Endothelial cell of umbilical vein (primary cell): ENCODE measurements around the gene PDE4B. TPM values are rescaled to one million over a fixed set of nuclear protein-coding genes. Genes with fewer than 3 reads are reported as not detected.

Experiments used
- BruUV-seq: library from RNA; stranded (reverse); fragments of 400-500 nt; replicated peaks from 2 replicates; lab custom pipeline; 2021; lab: Mats Ljungman, UMichigan
- CTCF ChIA-PET: fragments of 300-600, 350-600 bp; sonication (Branson Sonifier 250); formaldehyde crosslinking; loops from one replicate; lab custom pipeline; 2021; ENCODE audit warnings: antibody characterized with exemption, inconsistent platforms; lab: Charles Lee
- POLR2A ChIA-PET: fragments of 300-600, 350-600 bp; sonication (Branson Sonifier 250); formaldehyde crosslinking; loops from one replicate; lab custom pipeline; 2021; ENCODE audit warnings: antibody characterized with exemption, inconsistent platforms; lab: Charles Lee
- DNase-seq: peaks from one replicate; pipeline ENCODE4 v3.0.0-alpha.2; 2011; ENCODE audit warnings: low read depth, low spot score
- FAIRE-seq: peaks from 2 replicates; lab custom pipeline; 2011; peaks lifted over from hg19 to GRCh38; lab: Jason Lieb, UNC
- H2AFZ ChIP-seq: 2 replicates; pipeline ENCODE4 v1.6.0; 2012; ENCODE audit warnings: low read depth, low read length, control low read depth, inconsistent platforms
- H3K27ac ChIP-seq: 2 replicates; pipeline ENCODE4 v1.5.1; 2011; ENCODE audit warnings: low read depth, mild to moderate bottlenecking, control low read depth, low read length, moderate library complexity; ENCODE audit not compliant: insufficient read depth
- H3K27me3 ChIP-seq, 2 experiments: 2 replicates each; pipeline versions ENCODE4 v1.6.0 to v1.6.1; 2011; ENCODE audit warnings: low read length in 2 of 2, mixed read lengths in 1 of 2; ENCODE audit not compliant: control insufficient read depth in 2 of 2, insufficient read depth in 2 of 2
- H3K36me3 ChIP-seq, 2 experiments: 2 replicates in 1 of 2; 3 replicates in 1 of 2; pipeline ENCODE4 v1.5.1; 2011; ENCODE audit warnings: low read length in 2 of 2, mild to moderate bottlenecking in 1 of 2, moderate library complexity in 1 of 2; ENCODE audit not compliant: control insufficient read depth in 2 of 2, insufficient read depth in 2 of 2; ENCODE audit errors: extremely low read depth in 1 of 2
- H3K4me1 ChIP-seq: 3 replicates; pipeline ENCODE4 v1.5.1; 2011; ENCODE audit warnings: mild to moderate bottlenecking, low read length; ENCODE audit not compliant: control insufficient read depth, insufficient read depth; ENCODE audit errors: extremely low read depth
- H3K4me2 ChIP-seq: 2 replicates; pipeline ENCODE4 v1.6.1; 2011; ENCODE audit warnings: low read length, control low read depth, mixed read lengths; ENCODE audit not compliant: insufficient read depth
- H3K4me3 ChIP-seq, 3 experiments: fragments of 200-600 bp in 1 of 3; sonication (generic), shearing (Covaris generic) in 1 of 3; replicated peaks in 1 of 3; 2 replicates each; pipeline ENCODE4 v1.5.1; 2011 to 2016; ENCODE audit warnings: control low read depth in 3 of 3, low read length in 3 of 3, mild to moderate bottlenecking in 2 of 3, inconsistent platforms in 1 of 3, low read depth in 1 of 3, moderate library complexity in 1 of 3; ENCODE audit not compliant: insufficient read depth in 1 of 3
- H3K79me2 ChIP-seq: 2 replicates; pipeline ENCODE4 v1.6.0; 2012; ENCODE audit warnings: low read length, inconsistent platforms; ENCODE audit not compliant: control insufficient read depth, insufficient read depth
- H3K9ac ChIP-seq: replicated peaks from 2 replicates; pipeline ENCODE3; 2011; ENCODE audit warnings: low read length, control low read depth; ENCODE audit not compliant: insufficient read depth; ENCODE audit errors: extremely low read depth
- H3K9me1 ChIP-seq: replicated peaks from 3 replicates; pipeline ENCODE4 v1.6.0; 2011; ENCODE audit warnings: mild to moderate bottlenecking, low read length; ENCODE audit not compliant: control insufficient read depth, insufficient read depth; ENCODE audit errors: extremely low read depth
- H3K9me3 ChIP-seq: replicated peaks from 2 replicates; pipeline ENCODE4 v1.5.1; 2012; ENCODE audit warnings: low read length, inconsistent platforms; ENCODE audit not compliant: control insufficient read depth, insufficient read depth
- H4K20me1 ChIP-seq: replicated peaks from 2 replicates; pipeline ENCODE3; 2011; ENCODE audit warnings: mild to moderate bottlenecking, low read length; ENCODE audit not compliant: control insufficient read depth, insufficient read depth; ENCODE audit errors: extremely low read depth
- CTCF ChIP-seq, 2 donors: IDR thresholded peaks; 1 replicate in 1 of 2; 2 replicates in 1 of 2; pipeline ENCODE4 v1.5.1; 2011; ENCODE audit warnings: low read length in 2 of 2, mild to moderate bottlenecking in 2 of 2, moderate library complexity in 2 of 2, control low read depth in 1 of 2, inconsistent platforms in 1 of 2, low read depth in 1 of 2; ENCODE audit not compliant: insufficient read depth in 1 of 2; ENCODE audit errors: extremely low read depth in 1 of 2
- EZH2 ChIP-seq: IDR thresholded peaks from 2 replicates; pipeline ENCODE4 v1.6.1; 2012; ENCODE audit warnings: borderline replicate concordance, low read depth, mild to moderate bottlenecking, moderate library complexity, low read length, inconsistent platforms; ENCODE audit not compliant: severe bottlenecking
- FOS ChIP-seq: IDR thresholded peaks from 2 replicates; pipeline ENCODE4 v1.6.1; 2011; ENCODE audit warnings: mild to moderate bottlenecking, low read length, moderate library complexity, borderline replicate concordance; ENCODE audit not compliant: insufficient read depth
- GATA2 ChIP-seq: IDR thresholded peaks from 2 replicates; pipeline ENCODE4 v1.7.0; 2011; ENCODE audit warnings: low read depth, mild to moderate bottlenecking, moderate library complexity, mixed read lengths, low read length; ENCODE audit not compliant: insufficient read length, insufficient read depth
- JUN ChIP-seq: IDR thresholded peaks from 2 replicates; pipeline ENCODE4 v1.6.1; 2011; ENCODE audit warnings: borderline replicate concordance, low read depth; ENCODE audit not compliant: insufficient read length, insufficient read depth
- MAX ChIP-seq: IDR thresholded peaks from 2 replicates; pipeline ENCODE4 v1.6.1; 2011; ENCODE audit not compliant: insufficient read depth, insufficient read length
- MYC ChIP-seq: IDR thresholded peaks from one replicate; pipeline ENCODE4 v1.6.1; 2011; ENCODE audit warnings: mild to moderate bottlenecking, low read depth, low read length
- POLR2A ChIP-seq: IDR thresholded peaks from 2 replicates; pipeline ENCODE4 v1.6.1; 2012; ENCODE audit warnings: low read depth, mild to moderate bottlenecking, control low read depth, low read length
- POLR2AphosphoS5 ChIP-seq: IDR thresholded peaks from 2 replicates; pipeline ENCODE4 v1.6.1; 2012; ENCODE audit warnings: low read depth, mild to moderate bottlenecking, control low read depth, low read length, moderate library complexity; ENCODE audit not compliant: insufficient read depth
- dilution Hi-C: fragments of 300-500 bp; cut with MboI; formaldehyde crosslinking; loops from one replicate; pipeline ENCODE4 v1.15.0; 2019; ENCODE audit warnings: low sequenced_read_pairs; ENCODE audit not compliant: extremely low pct_ligation_motif_present
- intact Hi-C: fragments of 100-400 bp; cut with micrococcal nuclease; formaldehyde crosslinking; loops from one replicate; pipeline ENCODE4 v1.10.0; 2022
- polyA plus RNA-seq, 4 experiments: library from polyadenylated mRNA; depleted of rRNA in 3 of 4; stranded (reverse) in 3 of 4; unstranded in 1 of 4; fragments of >200 nt; gene quantifications; 2 replicates each; pipeline versions ENCODE4 v1.2.1 to v1.2.3, GENCODE V29; 2011 to 2012; ENCODE audit warnings: missing spikeins in 1 of 4
- total RNA-seq: library from RNA; stranded (reverse); gene quantifications from 2 replicates; pipeline ENCODE4 v1.2.3, GENCODE V29; 2021

PDE4B gene
- total and polyA plus RNA-seq, 2 donors (not counting 3 experiments of a cell fraction or from before 2014, with no cell fraction given) = 63.5 to 69.8 TPM

- H3K9ac ChIP-seq = no peak overlapping the region
- no peak for DNase-seq
- H3K79me2 ChIP-seq = no peaks in the 10 kb centered on the region
- no peak overlapping the region for H3K27ac ChIP-seq
- no peaks in the 10 kb centered on the region for H3K27me3 ChIP-seq
- no peak overlapping the region for H3K4me3 ChIP-seq
- H3K9me1 ChIP-seq = no peaks in the 10 kb centered on the region
- POLR2A ChIA-PET = no interaction called here
- dilution Hi-C loops = no loop called here
- no TSS peak for BruUV-seq
- TF ChIP-seq POLR2A (no peak), MAX (no peak), JUN (no peak), MYC (no peak), EZH2 (no peak), POLR2AphosphoS5 (no peak), FOS (no peak), CTCF (IDR thresholded peaks at IDR 0.05; ENCODE audit: extremely low read depth in 1 of 2, insufficient read depth in 1 of 2, low read depth in 1 of 2, low read length in 2 of 2) (no peak), GATA2 (no peak)
- intact Hi-C loops = no loop called here
- FAIRE-seq = no peak
- no peaks in the 10 kb centered on the region for H3K4me1 ChIP-seq
- no peaks in the 10 kb centered on the region for H3K36me3 ChIP-seq
- H4K20me1 ChIP-seq = no peaks in the 10 kb centered on the region
- H3K4me2 ChIP-seq = no peak overlapping the region
- H3K9me3 ChIP-seq = no peaks in the 10 kb centered on the region
- CTCF ChIA-PET = no interaction called here
- no peak overlapping the region for H2AFZ ChIP-seq
Observed at GRCh38 chr1:66313429-66313828, 520.7 kb downstream of the PDE4B start.
